ENCODE measurements around the gene FAF1.
"Not testable (repeated sequence)": the region's sequence is repeated elsewhere in the genome, so short reads cannot be mapped to it uniquely, and the experiment has no call there.

FAF1 gene

GRCh38 chr1:50610563-50610962, 349.5 kb downstream of the FAF1 start:
- DNase-seq = peak; percentile 88

- no peak for DNase-seq
These were observed 350.6 kb downstream of the FAF1 start for GRCh38 chr1:50609508-50609907.

- peak; percentile 33 for DNase-seq
These were observed 354.7 kb downstream of the FAF1 start for GRCh38 chr1:50605186-50605875.

GRCh38 chr1:50604580-50604979, 355.5 kb downstream of the FAF1 start:
- DNase-seq = no peak

- no peak for DNase-seq
These were observed 356.5 kb downstream of the FAF1 start for GRCh38 chr1:50603274-50604271.

- DNase-seq = no peak
These were observed 360.5 kb downstream of the FAF1 start for GRCh38 chr1:50599546-50599945.

GRCh38 chr1:50595874-50596273, 364.2 kb downstream of the FAF1 start:
- DNase-seq = no peak

- DNase-seq = no peak
These were observed 366.6 kb downstream of the FAF1 start for GRCh38 chr1:50593515-50593914.

GRCh38 chr1:50591598-50591997, 368.5 kb downstream of the FAF1 start:
- DNase-seq = no peak

- DNase-seq = no peak
These were observed 377.7 kb downstream of the FAF1 start for GRCh38 chr1:50582346-50582745.

GRCh38 chr1:50570066-50570468, 390.0 kb downstream of the FAF1 start:
- DNase-seq = no peak

GRCh38 chr1:50568782-50569181, 391.3 kb downstream of the FAF1 start:
- no peak for DNase-seq

GRCh38 chr1:50566405-50566804, 393.7 kb downstream of the FAF1 start:
- DNase-seq = no peak

- no peak for DNase-seq
These were observed 395.6 kb downstream of the FAF1 start for GRCh38 chr1:50564417-50564816.

- DNase-seq = no peak
These were observed 398.0 kb downstream of the FAF1 start for GRCh38 chr1:50562106-50562505.

- DNase-seq = peak; percentile 50
These were observed 400.6 kb downstream of the FAF1 start for GRCh38 chr1:50559421-50559820.

- DNase-seq = no peak
These were observed 406.1 kb downstream of the FAF1 start for GRCh38 chr1:50553921-50554320.

- no peak for DNase-seq
These were observed 411.8 kb downstream of the FAF1 start for GRCh38 chr1:50548243-50548642.

- DNase-seq = no peak
These were observed 417.7 kb downstream of the FAF1 start for GRCh38 chr1:50542362-50542761.

- no peak for DNase-seq
These were observed 421.6 kb downstream of the FAF1 start for GRCh38 chr1:50538476-50538875.

GRCh38 chr1:50531601-50532000, 428.5 kb downstream of the FAF1 start:
- DNase-seq = no peak

- DNase-seq = no peak
These were observed 429.0 kb downstream of the FAF1 start for GRCh38 chr1:50531027-50531426.

- no peak for DNase-seq
These were observed 430.6 kb downstream of the FAF1 start for GRCh38 chr1:50529510-50529909.

- not testable (repeated sequence) for DNase-seq
These were observed 432.1 kb downstream of the FAF1 start for GRCh38 chr1:50527987-50528320.
